NB4 (cell line): ENCODE measurements around the gene IKBKE.

ENCODE experiments used
- DNase-seq: peaks from one replicate; pipeline ENCODE4 v3.0.0; 2010; ENCODE audit warnings: low read depth
- H3K4me3 ChIP-seq: one replicate; pipeline ENCODE4 v1.5.1; 2011; ENCODE audit warnings: mild to moderate bottlenecking, low read depth, low read length, moderate library complexity
- MYC ChIP-seq: IDR thresholded peaks from 2 replicates; pipeline ENCODE4 v1.6.1; 2011; ENCODE audit warnings: low read depth, low read length
- POLR2A ChIP-seq: IDR thresholded peaks from 2 replicates; pipeline ENCODE4 v1.6.1; 2011; ENCODE audit warnings: mild to moderate bottlenecking; ENCODE audit not compliant: insufficient read length; ENCODE audit errors: extremely low read depth
- TF ChIP-seq, protein P1 (sequence below): IDR thresholded peaks from 2 replicates; pipeline ENCODE4 v1.6.1; 2011; ENCODE audit warnings: low read depth, low read length
- TF ChIP-seq, protein P2 (sequence below): IDR thresholded peaks from one replicate; pipeline ENCODE4 v1.5.1; 2012; ENCODE audit warnings: low read depth, low read length

IKBKE gene

DNA sequence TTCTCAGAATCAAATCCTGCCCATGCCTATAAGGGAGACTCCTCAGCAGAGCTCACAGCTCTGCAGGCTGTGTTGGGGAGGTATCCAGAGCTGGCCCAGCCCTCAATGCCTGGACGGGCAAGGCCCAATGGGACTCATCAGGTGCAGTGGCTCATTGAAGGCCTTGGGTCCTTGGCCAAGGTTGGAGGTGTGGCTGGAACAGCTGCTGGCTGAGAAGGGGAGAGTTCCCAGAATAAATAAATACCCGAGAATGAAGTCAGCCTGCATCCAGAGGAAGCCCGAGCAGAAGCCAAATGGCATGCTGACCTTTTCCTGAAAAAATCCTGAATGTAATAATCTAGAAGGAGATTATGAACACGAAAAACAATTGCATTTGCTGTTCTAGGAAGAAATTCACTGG is 25.2 kb upstream of the IKBKE start:
- no peak for TF ChIP-seq MYC
- TF ChIP-seq POLR2A = no peak
- TF ChIP-seq, protein P1, sequence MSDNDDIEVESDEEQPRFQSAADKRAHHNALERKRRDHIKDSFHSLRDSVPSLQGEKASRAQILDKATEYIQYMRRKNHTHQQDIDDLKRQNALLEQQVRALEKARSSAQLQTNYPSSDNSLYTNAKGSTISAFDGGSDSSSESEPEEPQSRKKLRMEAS = no peak
- TF ChIP-seq, protein P2, sequence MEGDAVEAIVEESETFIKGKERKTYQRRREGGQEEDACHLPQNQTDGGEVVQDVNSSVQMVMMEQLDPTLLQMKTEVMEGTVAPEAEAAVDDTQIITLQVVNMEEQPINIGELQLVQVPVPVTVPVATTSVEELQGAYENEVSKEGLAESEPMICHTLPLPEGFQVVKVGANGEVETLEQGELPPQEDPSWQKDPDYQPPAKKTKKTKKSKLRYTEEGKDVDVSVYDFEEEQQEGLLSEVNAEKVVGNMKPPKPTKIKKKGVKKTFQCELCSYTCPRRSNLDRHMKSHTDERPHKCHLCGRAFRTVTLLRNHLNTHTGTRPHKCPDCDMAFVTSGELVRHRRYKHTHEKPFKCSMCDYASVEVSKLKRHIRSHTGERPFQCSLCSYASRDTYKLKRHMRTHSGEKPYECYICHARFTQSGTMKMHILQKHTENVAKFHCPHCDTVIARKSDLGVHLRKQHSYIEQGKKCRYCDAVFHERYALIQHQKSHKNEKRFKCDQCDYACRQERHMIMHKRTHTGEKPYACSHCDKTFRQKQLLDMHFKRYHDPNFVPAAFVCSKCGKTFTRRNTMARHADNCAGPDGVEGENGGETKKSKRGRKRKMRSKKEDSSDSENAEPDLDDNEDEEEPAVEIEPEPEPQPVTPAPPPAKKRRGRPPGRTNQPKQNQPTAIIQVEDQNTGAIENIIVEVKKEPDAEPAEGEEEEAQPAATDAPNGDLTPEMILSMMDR = no peak
- DNase-seq = no peak

DNA sequence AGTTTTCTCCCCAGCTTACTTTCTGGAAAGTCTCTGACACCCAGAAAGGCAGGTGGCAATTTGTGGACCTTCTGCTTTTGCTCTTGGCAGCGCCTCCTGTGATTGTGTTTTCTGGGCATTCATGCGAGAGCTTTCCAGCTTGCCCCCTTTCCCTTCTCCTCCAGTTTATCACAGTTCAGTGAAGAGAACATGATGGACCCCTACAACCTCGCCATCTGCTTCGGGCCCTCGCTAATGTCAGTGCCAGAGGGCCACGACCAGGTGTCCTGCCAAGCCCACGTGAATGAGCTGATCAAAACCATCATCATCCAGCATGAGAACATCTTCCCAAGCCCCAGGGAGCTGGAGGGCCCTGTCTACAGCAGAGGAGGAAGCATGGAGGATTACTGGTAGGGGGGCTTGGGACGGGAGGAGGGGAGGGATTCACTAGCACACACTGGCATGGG is 24.3 kb upstream of the IKBKE start:
- no peak overlapping the region for H3K4me3 ChIP-seq
- TF ChIP-seq POLR2A (no peak), MYC (no peak)
- TF ChIP-seq, protein P1 = no peak
- TF ChIP-seq, protein P2 = no peak
- DNase-seq = no peak

More for the DNA sequence above, 25.2 kb upstream of the IKBKE start:
- H3K4me3 ChIP-seq = no peak overlapping the region

DNA sequence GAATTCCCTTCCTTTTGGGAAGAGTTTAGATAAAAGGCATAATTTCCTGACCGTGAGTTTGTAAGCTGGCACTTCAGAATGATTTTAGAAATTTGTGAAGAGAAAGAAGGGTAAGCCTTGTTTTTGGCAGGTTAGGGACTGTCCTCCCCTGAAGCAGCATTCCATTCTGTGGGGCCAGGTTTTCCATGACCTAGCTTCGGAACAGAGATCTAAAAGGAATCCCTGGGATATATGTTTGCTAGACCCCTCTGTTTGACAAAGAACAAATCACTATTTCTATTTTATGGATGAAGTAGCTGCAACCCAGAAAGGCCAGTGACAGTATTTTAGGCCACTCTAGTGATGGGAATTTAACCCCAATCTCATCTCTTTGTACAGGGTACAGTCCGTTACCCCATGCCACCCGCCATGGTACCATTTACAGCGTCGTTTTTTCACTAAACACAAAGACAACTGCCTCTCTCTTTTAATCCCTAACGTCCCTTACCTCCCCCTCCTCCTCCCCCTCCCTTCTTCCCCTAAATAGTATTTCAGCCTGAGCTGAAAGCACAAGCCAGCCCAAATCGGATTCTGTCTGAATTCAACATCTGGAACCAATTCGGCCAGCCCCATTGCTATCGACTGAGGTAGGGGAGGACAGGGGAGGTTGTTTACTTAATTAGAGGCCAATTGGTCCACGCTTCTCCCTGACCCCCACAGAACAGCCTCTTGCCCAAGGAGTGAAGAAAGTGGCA is 23.4 kb upstream of the IKBKE start:
- no peak for DNase-seq
- H3K4me3 ChIP-seq = no peak overlapping the region
- no peak for TF ChIP-seq POLR2A
- TF ChIP-seq, protein P2 = no peak
- TF ChIP-seq, protein P1 = no peak

DNA sequence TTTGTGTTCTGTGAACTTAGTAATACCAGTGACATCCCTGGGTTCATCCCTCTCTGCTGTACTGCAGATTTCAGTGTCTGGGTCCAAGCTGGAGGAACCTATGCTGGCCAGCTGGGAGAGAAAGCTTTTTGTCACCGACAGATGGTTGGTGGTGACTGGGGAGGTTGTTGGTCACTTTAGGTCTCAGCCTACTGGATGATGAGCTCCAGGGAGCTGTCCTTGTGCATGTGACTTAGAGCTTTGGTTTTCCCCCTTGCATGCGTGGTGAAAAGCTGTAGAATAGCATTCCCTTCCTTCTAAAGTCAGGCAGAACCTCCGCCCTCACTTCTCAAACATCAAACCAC is 22.9 kb upstream of the IKBKE start:
- no peak overlapping the region for H3K4me3 ChIP-seq
- DNase-seq = no peak
- TF ChIP-seq, protein P1 = no peak
- TF ChIP-seq, protein P2 = no peak
- no peak for TF ChIP-seq POLR2A
- no peak for TF ChIP-seq MYC

DNA sequence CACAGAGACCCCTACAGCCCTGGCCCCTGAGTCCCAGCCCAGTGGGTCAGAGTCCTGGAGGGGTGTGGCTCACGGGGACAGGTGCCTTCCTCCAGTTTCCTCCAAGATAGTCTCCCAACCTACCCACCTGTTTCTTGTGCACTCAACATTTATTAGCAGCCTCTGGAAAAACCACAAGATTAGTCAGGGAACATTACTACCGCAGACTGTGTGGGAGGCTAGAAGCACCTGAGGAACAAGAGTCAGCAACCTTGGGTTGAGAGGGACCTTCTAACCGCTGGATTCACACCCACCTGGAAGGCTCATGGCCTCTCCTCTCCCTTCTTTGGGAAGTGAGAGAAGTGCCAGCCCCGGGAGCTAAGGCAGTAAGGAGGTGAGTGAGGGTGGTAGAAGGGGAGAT is 22.5 kb upstream of the IKBKE start:
- no peak overlapping the region for H3K4me3 ChIP-seq
- TF ChIP-seq POLR2A = no peak
- no peak for TF ChIP-seq MYC
- TF ChIP-seq, protein P2 = no peak
- TF ChIP-seq, protein P1 = no peak
- DNase-seq = no peak

DNA sequence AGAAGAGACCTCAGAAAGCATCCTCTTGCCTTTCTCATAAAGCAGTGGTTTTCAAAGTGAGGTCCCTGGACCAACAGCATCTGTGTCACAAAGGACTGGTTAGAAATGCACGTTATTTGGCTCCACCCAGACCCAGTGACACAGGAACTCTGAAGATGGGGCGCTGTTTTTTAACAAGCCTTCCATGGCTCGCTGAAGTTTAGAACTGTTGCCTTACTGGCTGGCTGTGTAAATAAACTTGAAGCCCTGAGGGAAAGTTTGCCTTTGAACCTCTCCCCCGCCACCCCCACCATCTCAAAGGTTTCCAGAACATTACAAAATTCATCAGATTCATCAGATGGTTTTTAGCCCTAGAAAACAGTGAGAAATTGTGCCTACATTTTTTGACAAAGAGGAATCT is 21.8 kb upstream of the IKBKE start:
- TF ChIP-seq, protein P1 = no peak
- TF ChIP-seq MYC = no peak
- TF ChIP-seq, protein P2 = no peak
- TF ChIP-seq POLR2A = no peak
- no peak for DNase-seq
- no peak overlapping the region for H3K4me3 ChIP-seq
